ENCODE data around the gene NTM.

NTM gene

DNA sequence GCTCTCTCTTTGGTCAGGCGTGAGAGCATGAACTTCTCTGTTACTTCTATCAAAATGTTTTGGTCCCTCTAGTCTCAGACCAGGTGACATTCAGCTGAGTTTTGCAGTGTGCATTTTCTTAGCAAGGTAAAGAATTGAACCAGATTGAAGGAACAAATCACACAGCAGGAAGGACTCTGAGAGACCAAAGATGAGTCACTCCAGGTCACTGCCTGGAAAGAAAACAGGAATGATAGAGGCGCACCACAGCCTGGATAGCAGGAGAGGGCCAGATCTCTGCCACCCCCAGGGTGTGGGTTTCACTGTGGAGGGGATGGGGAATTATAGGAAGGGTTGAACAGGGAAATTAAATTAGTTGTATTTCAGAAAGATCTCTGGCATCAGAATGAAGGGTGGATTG lies 788.3 kb downstream of the NTM start:
- no peak overlapping the region for H3K4me3 ChIP-seq
- no peaks in the 10 kb centered on the region for H3K9me3 ChIP-seq (ENCODE audit: low read depth, low read length)
- no peak for TF ChIP-seq FOXP2 (optimal IDR thresholded peaks at IDR 0.05; ENCODE audit: control extremely low read depth, extremely low read length, insufficient read depth)
- no peak for TF ChIP-seq EZH2 (IDR thresholded peaks at IDR 0.05)
- TF ChIP-seq POLR2AphosphoS5 (IDR thresholded peaks at IDR 0.05; ENCODE audit: borderline replicate concordance, low read depth, low read length) = no peak
- DNase-seq (ENCODE audit: low read depth, low spot score) = no peak
- H3K27ac ChIP-seq = no peak overlapping the region
- no peaks in the 10 kb centered on the region for H3K36me3 ChIP-seq (ENCODE audit: insufficient read depth, low read length)
- H3K9ac ChIP-seq (ENCODE audit: insufficient read length) = no peak overlapping the region

DNA sequence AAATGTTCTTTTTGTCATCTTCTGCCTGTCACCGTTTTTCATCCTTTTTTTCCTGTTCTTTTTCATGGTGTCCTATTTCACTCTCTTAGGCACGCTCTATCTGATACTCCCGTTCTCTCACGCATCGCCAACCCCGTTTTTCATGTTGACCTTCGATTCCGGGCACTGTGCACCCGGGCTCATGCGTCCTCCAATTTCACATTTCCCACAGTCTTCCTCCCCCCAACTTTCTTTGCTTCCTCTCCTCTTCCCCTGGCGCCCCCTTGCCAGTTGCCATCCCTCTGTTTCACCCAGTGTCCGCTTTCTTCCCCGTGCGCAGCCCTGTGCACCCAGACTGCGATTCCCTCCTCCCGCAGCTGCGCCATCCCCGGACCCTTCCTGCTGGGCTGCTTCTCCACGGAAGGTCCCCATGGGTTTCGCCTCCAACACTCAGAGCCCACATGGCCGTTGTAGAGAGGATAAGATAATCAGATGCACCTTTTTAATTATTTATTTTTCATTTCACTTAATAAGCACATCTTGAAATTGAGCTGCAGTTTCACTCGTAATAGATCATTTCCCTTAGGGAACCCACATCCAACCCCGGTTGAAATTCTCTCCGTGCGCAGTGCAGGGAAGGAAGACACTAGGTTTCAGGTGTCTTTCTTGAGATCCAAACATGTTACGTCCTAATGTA lies 791.1 kb downstream of the NTM start:
- H3K36me3 ChIP-seq (ENCODE audit: insufficient read depth, low read length) = no peaks in the 10 kb centered on the region
- H3K4me3 ChIP-seq = no peak overlapping the region
- H3K9ac ChIP-seq (ENCODE audit: insufficient read length) = no peak overlapping the region
- TF ChIP-seq FOXP2 (optimal IDR thresholded peaks at IDR 0.05; ENCODE audit: control extremely low read depth, extremely low read length, insufficient read depth) = no peak
- TF ChIP-seq EZH2 (IDR thresholded peaks at IDR 0.05) = no peak
- no peak for TF ChIP-seq POLR2AphosphoS5 (IDR thresholded peaks at IDR 0.05; ENCODE audit: borderline replicate concordance, low read depth, low read length)
- no peaks in the 10 kb centered on the region for H3K9me3 ChIP-seq (ENCODE audit: low read depth, low read length)
- no peak overlapping the region for H3K27ac ChIP-seq
- DNase-seq (ENCODE audit: low read depth, low spot score) = no peak

DNA sequence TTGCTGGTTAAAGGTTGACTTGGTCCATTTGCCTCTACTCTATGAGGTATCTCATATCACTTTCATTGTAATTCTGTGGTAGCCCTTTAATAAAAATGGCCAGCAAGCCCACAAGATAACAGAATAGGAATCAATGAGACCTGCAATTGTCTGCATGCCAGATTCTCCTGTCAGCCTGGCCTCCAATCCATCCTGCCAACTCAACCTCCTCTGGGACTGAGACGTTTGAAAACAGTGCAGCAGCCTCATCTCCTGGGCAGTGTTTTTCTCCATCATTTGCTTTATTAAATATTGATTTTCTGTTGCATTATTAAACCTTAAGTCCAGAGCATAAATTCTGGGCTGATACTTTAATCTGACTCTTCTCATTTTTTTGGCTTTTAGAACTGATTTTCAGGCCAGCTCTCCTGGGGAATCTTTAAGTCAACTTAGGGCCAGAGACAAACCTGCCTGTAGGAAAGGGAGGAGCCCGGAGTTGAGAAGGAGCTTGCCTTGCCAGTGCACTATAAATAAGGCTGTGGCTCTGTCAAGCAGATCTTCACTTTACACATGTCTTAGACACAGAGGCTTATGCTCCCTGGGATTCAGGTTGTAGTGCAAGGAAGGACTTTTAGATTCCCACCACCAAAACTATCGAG lies 798.0 kb downstream of the NTM start:
- Histone ChIP-seq H3K36me3 (ENCODE audit: insufficient read depth, low read length) (no peaks in the 10 kb centered on the region), H3K9me3 (ENCODE audit: low read depth, low read length) (no peaks in the 10 kb centered on the region), H3K27ac (no peak overlapping the region), H3K9ac (ENCODE audit: insufficient read length) (no peak overlapping the region), H3K4me3 (no peak overlapping the region)
- DNase-seq (ENCODE audit: low read depth, low spot score) = no peak
- TF ChIP-seq POLR2AphosphoS5 (IDR thresholded peaks at IDR 0.05; ENCODE audit: borderline replicate concordance, low read depth, low read length) (no peak), FOXP2 (optimal IDR thresholded peaks at IDR 0.05; ENCODE audit: control extremely low read depth, extremely low read length, insufficient read depth) (no peak), EZH2 (IDR thresholded peaks at IDR 0.05) (no peak)

DNA sequence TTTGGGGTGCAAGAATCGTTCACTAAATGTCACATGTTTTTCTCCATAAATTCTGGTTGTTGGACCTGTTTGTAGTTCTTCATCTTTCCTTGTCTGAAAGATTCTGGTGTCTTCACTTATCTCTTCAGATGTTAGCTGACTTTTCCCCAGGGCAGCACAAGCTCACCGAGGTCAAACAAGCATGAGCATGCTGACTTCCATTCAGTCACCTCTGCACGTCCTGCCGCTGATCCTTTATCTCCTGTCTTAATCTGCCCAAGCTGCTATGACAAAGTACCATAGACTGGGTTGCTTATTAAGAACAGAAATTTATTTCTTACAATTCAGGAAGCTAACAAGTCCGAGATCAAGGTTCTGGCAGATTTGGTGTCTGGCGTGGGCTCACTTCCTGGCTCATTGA lies 800.6 kb downstream of the NTM start:
- Histone ChIP-seq H3K36me3 (ENCODE audit: insufficient read depth, low read length) (no peaks in the 10 kb centered on the region), H3K4me3 (no peak overlapping the region), H3K9ac (ENCODE audit: insufficient read length) (no peak overlapping the region), H3K9me3 (ENCODE audit: low read depth, low read length) (no peaks in the 10 kb centered on the region), H3K27ac (no peak overlapping the region)
- no peak for DNase-seq (ENCODE audit: low read depth, low spot score)
- TF ChIP-seq EZH2 (IDR thresholded peaks at IDR 0.05) (no peak), POLR2AphosphoS5 (IDR thresholded peaks at IDR 0.05; ENCODE audit: borderline replicate concordance, low read depth, low read length) (no peak), FOXP2 (optimal IDR thresholded peaks at IDR 0.05; ENCODE audit: control extremely low read depth, extremely low read length, insufficient read depth) (no peak)

DNA sequence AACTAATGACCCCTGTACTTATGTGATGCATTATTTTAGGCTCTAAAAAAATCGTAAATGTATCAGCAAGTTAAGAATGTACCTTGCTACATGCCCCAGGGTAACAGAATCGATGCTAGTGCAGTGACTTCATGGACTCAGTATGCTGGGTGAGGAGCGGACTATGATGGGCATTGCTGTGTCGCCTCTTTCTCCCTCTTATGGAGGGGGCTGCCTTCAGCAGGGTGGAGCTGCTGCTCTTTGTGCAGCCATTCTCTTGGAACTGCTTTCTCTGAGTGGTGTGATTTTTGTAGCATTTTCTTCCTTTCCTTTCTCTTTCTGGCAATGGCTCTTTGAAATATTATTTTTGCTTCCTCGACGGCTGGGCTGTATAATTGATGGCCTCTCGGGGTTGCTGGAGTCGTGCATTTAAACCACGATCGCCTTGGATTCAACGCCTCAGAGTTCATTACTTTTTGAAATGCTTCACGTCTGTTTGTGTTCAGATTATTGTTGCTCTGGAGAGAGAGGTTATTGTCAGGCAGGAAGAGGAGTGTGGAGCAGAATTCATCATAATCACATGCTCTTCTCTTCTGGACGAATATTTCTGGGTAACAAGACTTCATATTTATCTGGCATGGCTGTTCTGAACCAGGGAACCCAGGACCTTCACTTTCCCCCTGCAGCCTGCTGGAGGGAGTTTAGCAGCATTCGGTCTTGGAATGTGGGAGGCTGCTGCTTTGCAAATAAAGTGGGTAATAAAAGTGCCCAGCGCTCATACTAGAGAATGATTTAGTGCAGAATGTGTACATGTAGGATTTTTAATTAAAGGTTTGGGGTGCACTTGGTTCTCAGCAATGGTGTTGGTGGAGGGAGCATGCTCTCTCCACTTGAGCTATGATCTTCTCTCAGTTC lies 804.2 kb downstream of the NTM start:
- Histone ChIP-seq H3K4me3 (no peak overlapping the region), H3K9me3 (ENCODE audit: low read depth, low read length) (no peaks in the 10 kb centered on the region), H3K36me3 (ENCODE audit: insufficient read depth, low read length) (no peaks in the 10 kb centered on the region), H3K9ac (ENCODE audit: insufficient read length) (no peak overlapping the region), H3K27ac (no peak overlapping the region)
- no peak for TF ChIP-seq POLR2AphosphoS5 (IDR thresholded peaks at IDR 0.05; ENCODE audit: borderline replicate concordance, low read depth, low read length)
- no peak for TF ChIP-seq EZH2 (IDR thresholded peaks at IDR 0.05)
- TF ChIP-seq FOXP2 (optimal IDR thresholded peaks at IDR 0.05; ENCODE audit: control extremely low read depth, extremely low read length, insufficient read depth) = no peak
- no peak for DNase-seq (ENCODE audit: low read depth, low spot score)

DNA sequence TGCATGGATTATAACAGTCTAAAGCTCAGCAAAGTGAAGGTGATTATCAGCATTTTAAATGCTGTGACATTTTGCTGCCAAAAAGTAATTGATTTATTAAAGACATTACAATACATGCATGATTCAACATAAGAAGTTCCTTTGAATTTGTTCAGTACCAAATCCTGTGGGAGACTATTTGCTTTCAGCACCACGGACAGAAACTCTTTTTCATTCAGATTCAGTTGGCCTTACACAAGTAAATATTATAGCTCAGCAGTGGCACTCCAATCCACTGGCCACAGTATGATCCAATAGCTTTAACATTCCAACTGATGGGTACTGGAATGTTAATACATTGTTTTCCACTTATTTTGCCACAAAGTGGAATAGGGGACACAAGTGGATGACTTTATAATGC lies 806.7 kb downstream of the NTM start:
- H3K9me3 ChIP-seq (ENCODE audit: low read depth, low read length) = no peaks in the 10 kb centered on the region
- no peaks in the 10 kb centered on the region for H3K36me3 ChIP-seq (ENCODE audit: insufficient read depth, low read length)
- H3K4me3 ChIP-seq = no peak overlapping the region
- TF ChIP-seq EZH2 (IDR thresholded peaks at IDR 0.05) (no peak), FOXP2 (optimal IDR thresholded peaks at IDR 0.05; ENCODE audit: control extremely low read depth, extremely low read length, insufficient read depth) (no peak), POLR2AphosphoS5 (IDR thresholded peaks at IDR 0.05; ENCODE audit: borderline replicate concordance, low read depth, low read length) (no peak)
- H3K9ac ChIP-seq (ENCODE audit: insufficient read length) = no peak overlapping the region
- no peak overlapping the region for H3K27ac ChIP-seq
- peak; percentile 16 for DNase-seq (ENCODE audit: low read depth, low spot score)

DNA sequence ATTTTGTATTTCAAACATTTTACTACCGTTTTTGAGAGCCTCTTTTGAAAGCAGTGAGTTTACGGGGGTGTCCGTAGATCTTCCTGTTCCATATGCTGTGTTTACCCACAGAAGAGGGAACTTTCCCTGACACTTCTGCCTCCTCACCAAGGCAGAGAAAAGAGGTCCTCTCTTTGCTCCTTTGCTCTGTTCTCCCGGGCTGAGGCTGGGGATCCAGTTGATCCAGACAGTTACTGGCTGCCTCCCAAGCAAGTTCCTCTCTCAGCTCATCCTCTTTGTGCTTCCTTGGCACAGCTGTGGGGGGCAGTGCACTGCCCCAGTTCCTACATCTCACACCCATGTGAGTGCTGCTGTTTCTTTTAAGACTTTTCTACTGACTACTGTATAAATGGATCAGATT lies 813.7 kb downstream of the NTM start:
- H3K4me3 ChIP-seq = no peak overlapping the region
- H3K9me3 ChIP-seq (ENCODE audit: low read depth, low read length) = no peaks in the 10 kb centered on the region
- no peak for TF ChIP-seq EZH2 (IDR thresholded peaks at IDR 0.05)
- no peak overlapping the region for H3K27ac ChIP-seq
- H3K9ac ChIP-seq (ENCODE audit: insufficient read length) = no peak overlapping the region
- DNase-seq (ENCODE audit: low read depth, low spot score) = no peak
- H3K36me3 ChIP-seq (ENCODE audit: insufficient read depth, low read length) = no peaks in the 10 kb centered on the region

DNA sequence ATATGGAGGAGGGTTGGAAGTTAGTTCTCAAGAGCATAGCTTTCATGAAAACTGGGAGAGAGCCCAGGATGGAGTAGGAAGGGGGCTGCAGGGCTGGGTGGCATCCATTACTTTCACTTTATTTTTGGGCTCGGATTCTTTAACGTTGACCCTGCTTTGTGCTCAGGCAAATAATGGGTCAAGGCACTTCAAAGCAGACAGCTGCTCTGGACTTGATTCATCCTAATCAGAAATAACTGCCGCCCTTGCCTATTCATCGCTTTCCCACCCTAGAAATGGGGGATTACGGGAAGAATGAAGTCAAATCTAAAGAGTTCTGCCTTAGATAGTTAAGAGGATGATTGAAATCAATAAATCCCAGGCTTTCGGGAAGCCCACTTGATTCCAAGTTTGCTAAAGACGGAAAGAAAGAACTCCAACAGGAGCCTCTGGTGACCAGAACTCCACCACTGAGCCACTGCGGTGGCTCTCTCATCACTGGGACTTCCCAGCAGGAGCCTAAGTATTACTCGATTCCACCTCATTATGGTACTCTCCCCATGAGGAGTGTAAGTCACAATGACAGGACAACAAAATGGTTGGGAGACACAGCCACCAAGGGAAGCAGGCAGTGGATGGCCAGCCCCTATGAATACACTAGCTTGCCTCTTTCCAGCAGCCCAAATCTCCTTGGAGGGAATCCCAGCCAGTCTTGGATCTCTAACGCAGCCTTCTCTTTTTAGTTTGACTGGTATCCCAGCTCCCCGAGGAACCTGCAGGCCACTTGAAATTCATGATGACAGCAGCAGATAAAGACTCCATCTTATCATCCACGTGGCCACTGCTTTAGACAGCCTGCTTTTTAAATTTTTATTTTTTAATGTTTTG lies 815.5 kb downstream of the NTM start:
- Histone ChIP-seq H3K9me3 (ENCODE audit: low read depth, low read length) (no peaks in the 10 kb centered on the region), H3K4me3 (no peak overlapping the region), H3K27ac (no peak overlapping the region), H3K9ac (ENCODE audit: insufficient read length) (no peak overlapping the region), H3K36me3 (ENCODE audit: insufficient read depth, low read length) (no peaks in the 10 kb centered on the region)
- no peak for DNase-seq (ENCODE audit: low read depth, low spot score)
- no peak for TF ChIP-seq EZH2 (IDR thresholded peaks at IDR 0.05)
- TF ChIP-seq FOXP2 (optimal IDR thresholded peaks at IDR 0.05; ENCODE audit: control extremely low read depth, extremely low read length, insufficient read depth) = no peak
- no peak for TF ChIP-seq POLR2AphosphoS5 (IDR thresholded peaks at IDR 0.05; ENCODE audit: borderline replicate concordance, low read depth, low read length)
